Gastrocnemius medialis (tissue), 4 donors: ENCODE data around the gene COX17.

Source experiments
- CTCF ChIP-seq, 5 experiments: fragments of 450-650 bp in 3 of 5; fragments of 200-600 bp in 2 of 5; sonication (generic) in 2 of 5; IDR thresholded peaks in 4 of 5; conservative IDR thresholded peaks in 1 of 5; 1 replicate in 4 of 5; 2 replicates in 1 of 5; pipeline ENCODE4 v1.5.1; 2016 to 2019; ENCODE audit warnings: antibody characterized with exemption in 5 of 5, mild to moderate bottlenecking in 3 of 5, moderate library complexity in 3 of 5
- POLR2A ChIP-seq, 2 donors: fragments of 450-650 bp; IDR thresholded peaks; one replicate each; pipeline ENCODE4 v1.6.1; 2017; ENCODE audit warnings: antibody characterized with exemption in 2 of 2, mild to moderate bottlenecking in 2 of 2, moderate library complexity in 2 of 2

GRCh38 chr3:119690043-119690656 lies 12.9 kb upstream of the COX17 start:
- TF ChIP-seq POLR2A (IDR thresholded peaks at IDR 0.05) (no peak), CTCF (IDR thresholded peaks at IDR 0.05 in 4 of 5, conservative IDR thresholded peaks at IDR 0.05 in 1 of 5) (peak in 3 of 5 experiments; percentile 19 to 44 (median 28))
